Motor neuron (in vitro differentiated cells): ENCODE data around the gene GADD45GIP1. TPM values are rescaled to one million over a fixed set of nuclear protein-coding genes. Genes with fewer than 3 reads are reported as not detected.
A peak's percentile ranks its signal among the peaks of the same experiment; 100 is the strongest.
"Not testable (repeated sequence)": the region's sequence is repeated elsewhere in the genome, so short reads cannot be mapped to it uniquely, and the experiment has no call there.

ENCODE experiments used
- ATAC-seq, 8 experiments: fragments of 200-7000 bp; cut with Tn5 transposase; replicated peaks in 6 of 8; 2 replicates each; pipeline ENCODE4 v1.8.0; 2021; ENCODE audit warnings: mild to moderate bottlenecking in 8 of 8, moderate library complexity in 8 of 8
- H3K27ac ChIP-seq, 2 donors: fragments of 250-450 bp; sonication (Bioruptor Pico); 2 replicates each; pipeline ENCODE4 v1.9.0; 2021; ENCODE audit warnings: antibody characterized with exemption in 2 of 2, mild to moderate bottlenecking in 2 of 2, moderate library complexity in 1 of 2
- H3K4me1 ChIP-seq, 2 donors: fragments of 250-450 bp; sonication (Bioruptor Pico); replicated peaks in 1 of 2; 2 replicates each; pipeline ENCODE4 v1.6.1; 2021; ENCODE audit warnings: antibody characterized with exemption in 2 of 2, mild to moderate bottlenecking in 2 of 2, moderate library complexity in 1 of 2
- H3K4me3 ChIP-seq, 5 donors: fragments of 250-450 bp; sonication (Bioruptor Pico); 2 replicates each; pipeline ENCODE4 v1.9.0; 2021; ENCODE audit warnings: antibody characterized with exemption in 5 of 5, mild to moderate bottlenecking in 5 of 5, moderate library complexity in 4 of 5
- WGBS, 10 experiments: fragments of 450-650 bp; shearing (Covaris generic); methylation state at CpG; one replicate each; pipeline ENCODE4 v1.0.0; 2022; 5-methylcytosine and 5-hydroxymethylcytosine counted together
- in situ Hi-C, 9 experiments: fragments of 400-800 bp; cut with MboI; loops; one replicate each; pipeline ENCODE4 v1.15.0; 2021; ENCODE audit warnings: low sequenced_read_pairs in 9 of 9, low pct_unique_long_range_greater_than_20kb in 2 of 9; ENCODE audit not compliant: unreplicated experiment in 9 of 9
- total RNA-seq, 8 experiments: library from RNA; unstranded; fragments of 300-600 nt; gene quantifications; 2 replicates each; pipeline versions ENCODE4 v1.2.3 to v1.2.4, GENCODE V29; 2022

GADD45GIP1 gene
- total RNA-seq, 8 experiments from 2014 or later = 18.2 to 51.6 (median 28.3) TPM

DNA sequence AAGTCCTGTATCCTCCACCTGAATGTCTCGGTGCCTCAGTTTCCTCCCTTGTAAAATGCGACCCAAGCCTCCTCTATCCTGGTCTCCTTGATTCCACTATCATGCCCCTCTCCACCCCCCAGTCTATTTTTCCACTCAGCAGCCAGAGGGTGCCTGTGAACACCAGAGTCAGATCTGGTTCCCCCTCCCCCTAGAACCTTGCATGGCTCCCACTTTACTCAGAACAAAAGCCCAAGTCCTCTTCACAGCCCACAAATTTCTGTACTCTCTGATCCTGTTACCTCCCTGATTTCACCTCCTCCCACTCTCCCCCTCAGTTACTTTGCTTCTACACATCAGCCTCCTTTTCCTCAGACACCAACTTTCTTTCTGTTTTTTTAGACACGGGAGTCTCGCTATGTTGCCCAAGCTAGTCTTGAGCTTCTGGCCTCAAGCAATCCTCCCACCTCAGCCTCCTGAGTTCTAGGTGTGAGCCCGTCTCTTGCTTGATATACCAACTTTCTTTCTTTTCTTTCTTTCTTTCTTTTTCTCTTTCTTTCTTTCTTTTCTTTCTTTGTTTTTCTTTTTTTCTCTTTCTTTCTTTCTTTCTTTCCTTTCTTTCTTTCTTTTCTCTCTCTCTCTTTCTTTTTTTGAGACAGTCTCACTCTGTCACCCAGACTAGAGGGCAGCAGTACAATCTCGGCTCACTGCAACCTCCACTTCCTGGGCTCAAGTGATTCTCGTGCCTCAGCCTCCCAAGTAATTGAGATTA is 13.2 kb upstream of the GADD45GIP1 start:
- in situ Hi-C loops = loop anchor here in 3 of 9 experiments (10.0 kb wide), 2 partner anchors 125 to 285 kb away; no protein-coding TSS in a partner anchor
- 67 to 100% (median 85%) methylated on average over 1 to 7 of the region's 7 CpGs for WGBS, 10 experiments

GRCh38 chr19:12969292-12969988 is 12.4 kb upstream of the GADD45GIP1 start, which contains the start of gene DAND5:
Gene DAND5, plus strand, starts transcription at chr19:12969576. Its CDS starts 85 bp downstream, at chr19:12969661.
- Histone ChIP-seq H3K27ac (no peak within 1 kb of the TSS), H3K4me3 (no peak within 1 kb of the TSS), H3K4me1 (peaks cover 0 to 4% of the 10 kb centered on the region in 2 donors)
- WGBS, 10 experiments = 0 to 67% (median 53%) methylated on average over 1 to 8 of the region's 14 CpGs; no CpG with 5 or more reads in 2 of the 10 experiments
- in situ Hi-C loops = no loop called here
- no peak for ATAC-seq

More for the DNA sequence above, 13.2 kb upstream of the GADD45GIP1 start:
- peaks cover 0 to 4% of the 10 kb centered on the region in 2 donors for H3K4me1 ChIP-seq
- no peak overlapping the region for H3K4me3 ChIP-seq
- no peak for ATAC-seq
- no peak overlapping the region for H3K27ac ChIP-seq

DNA sequence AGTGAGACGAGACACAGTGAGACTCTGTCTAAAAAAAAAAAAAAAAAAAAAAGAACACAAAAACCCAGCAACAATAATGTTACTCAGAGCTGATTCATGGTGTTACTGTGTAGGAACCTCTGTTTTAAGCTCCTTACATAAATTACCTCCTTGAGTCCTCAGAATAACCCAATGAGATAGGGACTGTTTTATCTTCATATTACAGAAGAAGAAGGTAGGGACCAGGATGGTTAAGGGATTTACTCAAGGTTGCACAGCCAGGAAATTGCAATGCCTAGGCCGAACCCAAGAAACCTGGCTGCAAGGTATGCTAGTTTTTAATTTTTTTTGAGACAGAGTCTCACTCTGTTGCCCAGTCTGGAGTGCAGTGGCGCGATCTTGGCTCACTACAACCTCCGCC is 10.9 kb upstream of the GADD45GIP1 start:
- Histone ChIP-seq H3K4me1 (peaks cover 0 to 4% of the 10 kb centered on the region in 2 donors), H3K27ac (no peak overlapping the region), H3K4me3 (no peak overlapping the region)
- 33 to 100% (median 84%) methylated on average over 1 to 5 of the region's 5 CpGs; no CpG with 5 or more reads in 2 of the 10 experiments for WGBS, 10 experiments
- no peak for ATAC-seq
- in situ Hi-C loops = no loop called here

GRCh38 chr19:12965812-12966135 is 8.8 kb upstream of the GADD45GIP1 start:
- Histone ChIP-seq H3K27ac (no peak overlapping the region), H3K4me1 (peaks cover 0 to 4% of the 10 kb centered on the region in 2 donors), H3K4me3 (peak overlapping the region in 2 of 5 donors; percentile 30 to 33)
- no peak for ATAC-seq
- in situ Hi-C loops = no loop called here
- 53 to 87% (median 57%) methylated on average over 3 to 5 of the region's 8 CpGs; no CpG with 5 or more reads in 7 of the 10 experiments for WGBS, 10 experiments

GRCh38 chr19:12965017-12965811 is 8.2 kb upstream of the GADD45GIP1 start:
- in situ Hi-C loops = no loop called here
- peaks cover 0 to 4% of the 10 kb centered on the region in 2 donors for H3K4me1 ChIP-seq
- H3K4me3 ChIP-seq = peak overlapping the region; percentile 7 to 33 (median 28)
- WGBS, 10 experiments = 0 to 6% (median 0%) methylated on average over 1 to 7 of the region's 34 CpGs; no CpG with 5 or more reads in 4 of the 10 experiments
- peak; percentile 92 to 99 (median 96) for ATAC-seq
- H3K27ac ChIP-seq = no peak overlapping the region

GRCh38 chr19:12959481-12959880 is 2.5 kb upstream of the GADD45GIP1 start:
- in situ Hi-C loops = no loop called here
- Histone ChIP-seq H3K27ac (no peak overlapping the region), H3K4me1 (peaks cover 5 to 12% of the 10 kb centered on the region in 2 donors), H3K4me3 (no peak overlapping the region)
- WGBS, 10 experiments = 20 to 71% (median 57%) methylated on average over 1 to 5 of the region's 6 CpGs; no CpG with 5 or more reads in 4 of the 10 experiments
- no peak for ATAC-seq

GRCh38 chr19:12957389-12957952 is 448 bp upstream of the GADD45GIP1 start:
- Histone ChIP-seq H3K27ac (peak overlapping the region; percentile 83 to 97), H3K4me1 (peaks cover 5 to 12% of the 10 kb centered on the region in 2 donors), H3K4me3 (peak overlapping the region; percentile 88 to 99 (median 98))
- in situ Hi-C loops = not testable (repeated sequence)
- whole genome bisulfite sequencing, 10 experiments = 15 to 86% (median 67%) methylated on average over 2 to 27 of the region's 31 CpGs
- ATAC-seq = peak in 4 of 8 experiments; percentile 4 to 19 (median 18)

- H3K27ac ChIP-seq = no peak overlapping the region
- peak overlapping the region; percentile 88 to 99 (median 98) for H3K4me3 ChIP-seq
- 10 to 80% (median 71%) methylated on average over 3 to 11 of the region's 12 CpGs; no CpG with 5 or more reads in 3 of the 10 experiments for WGBS, 10 experiments
- H3K4me1 ChIP-seq = peaks cover 5 to 12% of the 10 kb centered on the region in 2 donors
- in situ Hi-C loops = no loop called here
- no peak for ATAC-seq
Measured at GRCh38 chr19:12955996-12956395, 1.0 kb downstream of the GADD45GIP1 start.

DNA sequence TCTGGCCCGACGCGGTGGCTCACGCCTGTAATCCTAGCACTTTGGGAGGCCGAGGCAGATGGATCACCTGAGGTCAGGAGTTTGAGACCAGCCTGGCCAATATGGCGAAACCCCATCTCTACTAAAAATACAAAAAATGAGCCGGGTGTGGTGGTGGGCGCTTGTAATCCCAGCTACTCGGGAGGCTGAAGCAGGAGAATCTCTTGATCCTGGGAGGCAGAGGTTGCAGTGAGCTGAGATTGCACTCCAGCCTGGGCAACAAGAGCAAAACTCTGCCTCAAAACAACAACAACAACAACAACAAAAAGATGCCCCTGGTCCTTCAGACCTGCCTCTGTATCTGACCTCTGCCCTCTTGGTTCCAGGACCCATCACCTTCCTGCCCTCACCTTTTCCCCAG is 1.4 kb downstream of the GADD45GIP1 start:
- ATAC-seq, H3K27ac ChIP-seq, H3K4me3 ChIP-seq, in situ Hi-C loops: not testable (repeated sequence)
- WGBS, 10 experiments = 80 to 100% (median 97%) methylated on average over 1 to 6 of the region's 9 CpGs; no CpG with 5 or more reads in 5 of the 10 experiments
- H3K4me1 ChIP-seq = peaks cover 5 to 12% of the 10 kb centered on the region in 2 donors

DNA sequence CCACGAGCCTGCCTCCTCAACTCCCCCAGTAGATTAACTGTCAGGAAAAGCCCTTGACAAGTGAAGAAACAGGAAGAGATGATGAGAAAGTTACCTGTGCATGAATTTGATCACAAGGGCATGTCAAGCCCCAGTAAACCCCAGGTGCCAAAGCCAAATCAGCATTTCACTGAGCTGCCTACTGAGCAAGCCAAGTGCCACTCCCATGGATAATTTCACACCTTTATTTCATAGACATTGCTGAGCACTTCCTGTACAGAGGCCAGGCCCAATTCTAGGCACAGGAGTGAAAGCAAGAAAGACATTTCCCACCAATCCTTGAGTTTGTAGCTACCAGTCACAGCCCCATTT is 2.4 kb downstream of the GADD45GIP1 start:
- H3K4me3 ChIP-seq = no peak overlapping the region
- WGBS, 10 experiments = 0 to 80% methylated on average over 1 of the region's 1 CpG; no CpG with 5 or more reads in 8 of the 10 experiments
- in situ Hi-C loops = no loop called here
- no peak for ATAC-seq
- peaks cover 5 to 12% of the 10 kb centered on the region in 2 donors for H3K4me1 ChIP-seq
- no peak overlapping the region for H3K27ac ChIP-seq

DNA sequence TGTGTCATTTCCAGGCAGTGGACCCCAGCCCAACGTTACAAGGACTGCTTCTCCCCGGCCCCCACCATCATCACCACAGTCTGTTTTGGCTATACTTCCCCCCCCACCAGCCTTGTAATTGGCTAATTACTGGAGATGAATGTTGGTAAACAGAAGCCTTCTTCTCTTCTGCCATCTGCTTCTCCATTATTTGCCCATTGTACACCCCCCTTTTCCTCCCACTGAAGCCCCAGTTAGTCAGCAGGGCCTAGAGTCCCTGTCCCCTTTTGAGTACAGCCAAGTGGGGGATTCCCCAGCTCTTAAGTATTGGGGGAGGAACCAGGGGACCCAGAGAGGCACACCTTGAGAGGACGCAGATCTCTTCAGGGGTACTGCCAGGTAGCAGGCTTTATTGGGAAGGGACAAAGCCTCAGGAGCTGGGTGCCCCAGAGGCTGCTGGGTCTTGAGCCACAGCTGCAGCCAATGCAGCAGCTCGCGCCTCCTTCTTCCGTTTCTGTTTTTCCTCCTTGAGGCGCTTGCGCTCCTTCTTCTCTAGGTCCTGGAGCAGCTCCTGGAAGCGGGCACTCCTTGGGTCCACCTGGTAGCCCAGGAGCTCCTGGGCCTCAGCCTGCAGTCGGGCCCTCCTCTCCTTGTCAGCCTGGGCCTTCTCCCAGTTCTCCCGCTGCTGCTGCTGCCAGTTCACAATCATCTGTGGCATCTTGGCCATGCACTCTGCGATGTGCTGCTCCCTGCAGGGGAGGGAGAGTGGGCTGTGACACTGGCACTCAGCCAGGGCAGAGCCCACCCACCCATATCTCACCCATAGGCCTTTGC is 3.0 kb downstream of the GADD45GIP1 start:
- peaks cover 5 to 12% of the 10 kb centered on the region in 2 donors for H3K4me1 ChIP-seq
- in situ Hi-C loops = no loop called here
- no peak for ATAC-seq
- WGBS, 10 experiments = 63 to 94% (median 80%) methylated on average over 1 to 5 of the region's 12 CpGs; no CpG with 5 or more reads in 5 of the 10 experiments
- no peak overlapping the region for H3K4me3 ChIP-seq
- no peak overlapping the region for H3K27ac ChIP-seq
